SK-N-SH (cell line): ENCODE data around the gene KASH5. TPM values are rescaled to one million over a fixed set of nuclear protein-coding genes. Genes with fewer than 3 reads are reported as not detected.

Experiments
- CTCF ChIA-PET: fragments of 300-600, 350-600 bp; formaldehyde crosslinking; extraction: SDS; loops from one replicate; lab custom pipeline; 2021; lab: Yijun Ruan, JAX
- POLR2A ChIA-PET: fragments of 350-600 bp; sonication (Branson Sonifier 250); formaldehyde crosslinking; extraction: SDS; loops from one replicate; lab custom pipeline; 2020; ENCODE audit warnings: antibody characterized with exemption, inconsistent platforms; lab: Yijun Ruan, JAX
- DNase-seq: peaks from one replicate; pipeline ENCODE4 v3.0.0; 2012
- H2AFZ ChIP-seq: fragments of 200-600 bp; sonication (generic); 2 replicates; pipeline ENCODE4 v1.8.1; 2016; ENCODE audit warnings: antibody characterized with exemption, mild to moderate bottlenecking, low read depth
- H3F3A ChIP-seq: fragments of 200-600 bp; sonication (generic); replicated peaks from 2 replicates; pipeline ENCODE3; 2016; ENCODE audit warnings: antibody characterized with exemption, mild to moderate bottlenecking; ENCODE audit not compliant: insufficient read depth
- H3K27ac ChIP-seq, 2 experiments: fragments of 200-500 bp in 1 of 2; fragments of 200-600 bp in 1 of 2; sonication (Bioruptor generic) in 1 of 2; sonication (generic), shearing (Covaris generic) in 1 of 2; 2 replicates each; pipeline versions ENCODE4 v1.5.1 to v1.6.1; 2014 to 2016; ENCODE audit warnings: low read depth in 2 of 2, inconsistent platforms in 1 of 2, low read length in 1 of 2, mild to moderate bottlenecking in 1 of 2, mixed read lengths in 1 of 2
- H3K27me3 ChIP-seq: fragments of 200-600 bp; sonication (generic), shearing (Covaris generic); 2 replicates; pipeline ENCODE4 v1.6.1; 2016; ENCODE audit warnings: mixed run types; ENCODE audit not compliant: insufficient read depth
- H3K36me3 ChIP-seq, 2 experiments: fragments of 200-500 bp in 1 of 2; fragments of 200-600 bp in 1 of 2; sonication (Bioruptor generic) in 1 of 2; sonication (generic) in 1 of 2; replicated peaks in 1 of 2; 2 replicates each; pipeline versions ENCODE3 to v1.5.1; 2014 to 2016; ENCODE audit warnings: low read length in 1 of 2, mild to moderate bottlenecking in 1 of 2; ENCODE audit not compliant: insufficient read depth in 2 of 2, control insufficient read depth in 1 of 2
- H3K4me1 ChIP-seq, 2 experiments: fragments of 200-500 bp in 1 of 2; fragments of 200-600 bp in 1 of 2; sonication (Bioruptor generic) in 1 of 2; sonication (generic), shearing (Covaris generic) in 1 of 2; 2 replicates each; pipeline versions ENCODE4 v1.5.1 to v1.6.1; 2014 to 2016; ENCODE audit warnings: low read depth in 1 of 2, low read length in 1 of 2, mixed run types in 1 of 2; ENCODE audit not compliant: insufficient read depth in 2 of 2, control insufficient read depth in 1 of 2
- H3K4me2 ChIP-seq: fragments of 200-600 bp; sonication (generic), shearing (Covaris generic); 2 replicates; pipeline ENCODE4 v1.6.1; 2017; ENCODE audit warnings: mixed run types
- H3K4me3 ChIP-seq, 2 experiments: fragments of 200-500 bp in 1 of 2; fragments of 200-600 bp in 1 of 2; sonication (Bioruptor generic) in 1 of 2; sonication (generic), shearing (Covaris generic) in 1 of 2; 2 replicates each; pipeline versions ENCODE4 v1.5.1 to v1.8.1; 2014 to 2016; ENCODE audit warnings: low read depth in 2 of 2, inconsistent platforms in 1 of 2, low read length in 1 of 2, mild to moderate bottlenecking in 1 of 2, mixed read lengths in 1 of 2, moderate library complexity in 1 of 2
- H3K79me2 ChIP-seq: fragments of 200-600 bp; sonication (generic); 2 replicates; pipeline ENCODE4 v1.8.1; 2017; ENCODE audit warnings: mild to moderate bottlenecking; ENCODE audit not compliant: insufficient read depth
- H3K9ac ChIP-seq: fragments of 200-600 bp; sonication (generic); 2 replicates; pipeline ENCODE4 v1.6.1; 2017; ENCODE audit warnings: mixed run types
- H3K9me2 ChIP-seq: fragments of 200-600 bp; sonication (generic); 2 replicates; pipeline ENCODE4 v1.6.1; 2017; ENCODE audit warnings: mixed run types
- H3K9me3 ChIP-seq: fragments of 200-600 bp; sonication (generic); 2 replicates; pipeline ENCODE4 v1.6.1; 2017; ENCODE audit warnings: mixed run types, mild to moderate bottlenecking, moderate library complexity
- H4K20me1 ChIP-seq: fragments of 200-600 bp; sonication (generic); 2 replicates; pipeline ENCODE4 v1.6.1; 2017; ENCODE audit warnings: mild to moderate bottlenecking, mixed run types; ENCODE audit not compliant: insufficient read depth
- CHD2 ChIP-seq: fragments of 150-350 bp; IDR thresholded peaks from 2 replicates; pipeline ENCODE4 v1.6.1; 2018; ENCODE audit warnings: low read length; ENCODE audit not compliant: partially characterized antibody
- CTCF ChIP-seq: fragments of 200-600 bp; sonication (generic); IDR thresholded peaks from 2 replicates; pipeline ENCODE4 v1.6.1; 2017; ENCODE audit warnings: antibody characterized with exemption, mild to moderate bottlenecking, moderate library complexity
- ELF1 ChIP-seq: IDR thresholded peaks from 2 replicates; pipeline ENCODE4 v1.4.0; 2012
- EP300 ChIP-seq, 2 experiments: IDR thresholded peaks; 2 replicates each; pipeline versions ENCODE4 v1.4.0 to v1.6.1; 2012; ENCODE audit warnings: borderline replicate concordance in 1 of 2, low read depth in 1 of 2, low read length in 1 of 2
- EZH2phosphoT487 ChIP-seq: fragments of 200-600 bp; sonication (generic); IDR thresholded peaks from 2 replicates; pipeline ENCODE4 v1.6.1; 2017; ENCODE audit warnings: low read depth, mixed run types, mild to moderate bottlenecking, antibody characterized with exemption, moderate library complexity, borderline replicate concordance
- FOSL2 ChIP-seq: IDR thresholded peaks from 2 replicates; pipeline ENCODE4 v1.4.0; 2012; ENCODE audit warnings: low read depth, mild to moderate bottlenecking, moderate library complexity, borderline replicate concordance
- FOXJ3 ChIP-seq: sonication (generic); formaldehyde crosslinking; IDR thresholded peaks from 2 replicates; pipeline ENCODE4 v1.5.1; 2020; ENCODE audit warnings: mild to moderate bottlenecking, missing genetic modification reagents
- GABPA ChIP-seq: IDR thresholded peaks from 2 replicates; pipeline ENCODE4 v1.4.0; 2012; ENCODE audit warnings: low read depth, mild to moderate bottlenecking
- GATA2 ChIP-seq: sonication (generic); formaldehyde crosslinking; IDR thresholded peaks from 2 replicates; pipeline ENCODE4 v1.5.0; 2020; ENCODE audit warnings: mild to moderate bottlenecking, missing genetic modification reagents
- MAX ChIP-seq: IDR thresholded peaks from 2 replicates; pipeline ENCODE4 v1.4.0; 2012; ENCODE audit warnings: low read depth
- MEF2A ChIP-seq: IDR thresholded peaks from 2 replicates; pipeline ENCODE4 v1.4.0; 2012; ENCODE audit warnings: low read depth, borderline replicate concordance
- MXI1 ChIP-seq: IDR thresholded peaks from 2 replicates; pipeline ENCODE4 v1.6.1; 2012; ENCODE audit warnings: mild to moderate bottlenecking, low read depth, low read length, improper control_type of control experiment
- NRF1 ChIP-seq: IDR thresholded peaks from 2 replicates; pipeline ENCODE4 v1.6.1; 2012; ENCODE audit warnings: low read depth, mild to moderate bottlenecking, low read length
- PBX3 ChIP-seq: IDR thresholded peaks from 2 replicates; pipeline ENCODE4; 2012
- RAD21 ChIP-seq: IDR thresholded peaks from 2 replicates; pipeline ENCODE4 v1.6.1; 2012; ENCODE audit warnings: mild to moderate bottlenecking, low read length
- REST ChIP-seq: IDR thresholded peaks from 2 replicates; pipeline ENCODE4 v1.6.1; 2012; ENCODE audit warnings: mild to moderate bottlenecking, low read depth, low read length, moderate library complexity
- RXRA ChIP-seq: IDR thresholded peaks from 2 replicates; pipeline ENCODE4 v1.4.0; 2012; ENCODE audit warnings: low read depth, mild to moderate bottlenecking, borderline replicate concordance
- SIN3A ChIP-seq: IDR thresholded peaks from 2 replicates; pipeline ENCODE4 v1.6.1; 2012; ENCODE audit warnings: low read depth, mild to moderate bottlenecking, low read length, moderate library complexity, borderline replicate concordance
- SMC3 ChIP-seq: IDR thresholded peaks from 2 replicates; pipeline ENCODE4 v1.6.1; 2012; ENCODE audit warnings: low read depth, low read length, improper control_type of control experiment
- TAF1 ChIP-seq: IDR thresholded peaks from 2 replicates; pipeline ENCODE4 v1.6.1; 2012; ENCODE audit warnings: low read depth, mild to moderate bottlenecking, low read length, moderate library complexity, borderline replicate concordance
- TCF12 ChIP-seq: IDR thresholded peaks from 2 replicates; pipeline ENCODE4 v1.4.0; 2012
- ZBTB33 ChIP-seq: IDR thresholded peaks from 2 replicates; pipeline ENCODE4 v1.4.0; 2012; ENCODE audit warnings: low read depth, borderline replicate concordance
- WGBS: methylation state at CpG from one replicate; pipeline ENCODE4 v1.1.6; 2017; ENCODE audit warnings: low lambda C conversion rate; 5-methylcytosine and 5-hydroxymethylcytosine counted together
- polyA plus RNA-seq, 3 experiments: library from polyadenylated mRNA; depleted of rRNA; stranded (reverse); fragments of >200 nt; gene quantifications; 2 replicates each; pipeline ENCODE4 v1.2.3, GENCODE V29; 2012

Gene KASH5
- polyA plus RNA-seq, 1 of the 3 experiments (the other 2 are of a cell fraction): 0.20 TPM

GRCh38 chr19:49443366-49444099 is 55.5 kb downstream of the KASH5 start:
- no peaks in the 10 kb centered on the region for H3K9me3 ChIP-seq
- H3K4me3 ChIP-seq: peak overlapping the region; percentile 62 to 66
- ChIA-PET POLR2A (interaction anchor here (1.4 kb wide), 1 partner anchor 8 kb away, joined by 4 read pairs; the partner anchor contains the start of gene PIH1D1), CTCF (interaction anchor here (0.5 to 11.2 kb wide), 24 partner anchors 8 to 1273 kb away, joined by 3 to 149 read pairs (median 4); partner anchors contain the start of genes CGB7, DKKL1, KASH5 and PIH1D1)
- peak; percentile 91 for DNase-seq
- no peak for TF ChIP-seq TAF1
- peak; percentile 50 for TF ChIP-seq GABPA
- peak; percentile 49; the same call in 1 of the 2 replicates for TF ChIP-seq MAX
- peak; percentile 72; the same call in 1 of the 2 replicates for TF ChIP-seq ZBTB33
- no peak for TF ChIP-seq MXI1
- TF ChIP-seq MEF2A: no peak
- TF ChIP-seq ELF1: peak; percentile 32; the same call in 1 of the 2 replicates
- TF ChIP-seq EZH2phosphoT487: no peak
- no peak; the same call in 1 of the 2 replicates for TF ChIP-seq TCF12
- peak; percentile 66 for TF ChIP-seq RAD21
- no peak for TF ChIP-seq EP300 (IDR thresholded peaks at IDR 0.05; ENCODE audit: borderline replicate concordance in 1 of 2, low read depth in 1 of 2, low read length in 1 of 2)
- TF ChIP-seq SMC3: peak; percentile 87
- peak; percentile 53; the same call in 1 of the 2 replicates for TF ChIP-seq SIN3A
- no peak for TF ChIP-seq GATA2
- TF ChIP-seq NRF1: peak; percentile 29; the same call in 1 of the 2 replicates
- TF ChIP-seq FOXJ3: no peak
- no peak for TF ChIP-seq PBX3
- TF ChIP-seq REST: 0 out of 2 replicates have a peak, but pooled peaks have one; percentile 3
- no peak for TF ChIP-seq FOSL2
- TF ChIP-seq CTCF: peak; percentile 91
- peak; percentile 89 for TF ChIP-seq CHD2
- no peak for TF ChIP-seq RXRA
- H3K9ac ChIP-seq: peak overlapping the region; percentile 57; the same call in 1 of the 2 replicates
- H2AFZ ChIP-seq: peak overlapping the region; percentile 98
- peak overlapping the region; percentile 96 for H3K4me2 ChIP-seq
- peaks cover 33% of the 10 kb centered on the region for H3K27me3 ChIP-seq
- H3K27ac ChIP-seq: peak overlapping the region; percentile 54 to 79
- under 1% methylated on average over 30 of the region's 47 CpGs for WGBS
- H3F3A ChIP-seq: peaks cover 23% of the 10 kb centered on the region
- H3K36me3 ChIP-seq: peaks cover 1 to 7% of the 10 kb centered on the region in 2 experiments
- peaks cover 2% of the 10 kb centered on the region; the same call in 1 of the 2 replicates for H3K79me2 ChIP-seq
- no peaks in the 10 kb centered on the region; the same call in 1 of the 2 replicates for H4K20me1 ChIP-seq
- peaks cover 0 to 22% of the 10 kb centered on the region in 2 experiments; a peak in 1 of 4 replicates for H3K4me1 ChIP-seq
- H3K9me2 ChIP-seq: no peaks in the 10 kb centered on the region
